ENCODE measurements around the gene GABARAPL2. TPM values are rescaled to one million over a fixed set of nuclear protein-coding genes. Genes with fewer than 3 reads are reported as not detected.
"Not testable (repeated sequence)": the region's sequence is repeated elsewhere in the genome, so short reads cannot be mapped to it uniquely, and the experiment has no call there.

Gene GABARAPL2
- polyA plus RNA-seq, 1 donor = 170 TPM

GRCh38 chr16:75546293-75546692 lies 19.9 kb upstream of the GABARAPL2 start:
- no peak for DNase-seq

GRCh38 chr16:75548456-75548855 lies 17.7 kb upstream of the GABARAPL2 start:
- not testable (repeated sequence) for DNase-seq

DNA sequence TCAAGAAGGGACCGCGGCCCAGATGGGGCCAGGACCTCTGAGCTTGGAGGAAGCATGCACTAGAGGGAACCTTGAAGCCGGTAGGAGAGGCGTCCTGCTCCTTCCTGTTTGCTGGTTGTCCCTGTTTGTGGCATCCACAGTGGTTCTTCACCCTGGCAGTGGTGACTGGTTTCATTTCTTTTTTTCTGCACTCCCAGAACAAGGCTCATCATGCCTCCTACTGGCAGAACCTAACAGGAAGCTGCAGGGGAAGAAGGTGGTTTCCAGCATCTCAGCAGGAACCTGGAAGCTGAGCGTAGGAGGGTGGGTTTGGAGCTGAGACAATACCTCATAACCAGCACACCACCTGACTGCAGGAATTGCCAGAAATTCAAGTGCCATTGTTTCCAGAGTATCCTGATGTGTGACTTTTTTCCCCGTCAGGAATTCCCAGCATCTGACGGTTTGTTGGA lies 15.9 kb upstream of the GABARAPL2 start:
- no peak for DNase-seq

DNA sequence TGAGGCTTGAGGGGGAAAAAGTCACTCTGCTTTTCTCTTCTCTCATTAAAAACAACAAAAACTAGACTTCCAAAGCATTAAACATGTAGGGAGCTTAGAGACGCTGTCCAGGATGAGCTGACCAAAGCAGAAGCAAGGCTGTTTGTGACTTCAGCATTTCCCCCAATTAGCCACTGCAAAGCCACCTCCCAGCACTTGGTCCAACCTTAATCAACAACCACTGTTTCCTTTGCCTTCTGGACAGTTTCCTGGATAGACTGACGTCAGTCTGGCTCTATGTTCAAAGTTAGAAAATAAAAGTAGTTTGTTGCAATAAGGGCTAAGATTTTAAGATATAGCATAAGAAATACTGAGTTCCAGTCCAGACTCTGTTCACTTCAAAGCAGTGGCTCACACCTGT lies 13.2 kb upstream of the GABARAPL2 start:
- no peak for DNase-seq

- DNase-seq = peak; percentile 90
Observed at GRCh38 chr16:75555213-75555706, 10.9 kb upstream of the GABARAPL2 start.

DNA sequence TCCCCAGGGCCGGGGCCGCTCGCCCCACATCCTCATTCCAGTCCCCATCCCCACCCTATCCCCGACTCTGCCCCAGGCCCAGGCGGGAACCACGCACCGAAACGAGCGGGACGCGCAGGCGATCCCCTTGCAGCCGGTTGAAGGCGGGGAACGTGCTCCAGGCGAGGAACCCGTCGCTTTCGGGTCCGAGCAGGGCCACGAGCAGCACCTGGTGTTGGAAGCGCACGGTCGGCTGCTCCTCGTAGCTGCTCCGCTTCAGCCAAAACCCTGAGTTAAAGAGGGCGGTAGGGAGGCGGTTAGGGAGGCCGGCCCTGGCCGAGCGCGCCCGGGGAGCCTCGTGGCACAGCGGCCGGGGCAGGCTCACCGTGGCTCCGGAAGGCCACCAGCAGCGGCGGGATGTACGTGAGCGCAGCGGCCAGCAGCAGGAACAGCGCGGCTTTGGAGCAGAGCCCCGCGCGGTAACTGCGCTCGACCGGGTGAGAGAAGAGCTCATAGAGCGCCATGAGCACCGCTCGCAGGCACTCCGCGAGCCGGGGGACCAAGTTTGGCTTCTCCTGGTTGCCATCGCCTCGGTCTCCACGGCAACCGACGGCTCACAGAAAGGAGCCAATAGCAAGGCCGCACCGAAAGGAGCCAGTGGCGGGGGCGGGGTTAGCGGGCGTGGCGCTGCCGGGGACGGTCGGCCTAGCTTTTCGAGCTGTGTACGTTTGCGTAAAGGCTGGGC lies 10.3 kb upstream of the GABARAPL2 start, which contains the start of gene TMEM231:
TMEM231 (minus strand) TSS at position 546 of the 724 bp plus-strand sequence; CDS start at position 503, 43 bp downstream.
- DNase-seq = peak; percentile 93

DNA sequence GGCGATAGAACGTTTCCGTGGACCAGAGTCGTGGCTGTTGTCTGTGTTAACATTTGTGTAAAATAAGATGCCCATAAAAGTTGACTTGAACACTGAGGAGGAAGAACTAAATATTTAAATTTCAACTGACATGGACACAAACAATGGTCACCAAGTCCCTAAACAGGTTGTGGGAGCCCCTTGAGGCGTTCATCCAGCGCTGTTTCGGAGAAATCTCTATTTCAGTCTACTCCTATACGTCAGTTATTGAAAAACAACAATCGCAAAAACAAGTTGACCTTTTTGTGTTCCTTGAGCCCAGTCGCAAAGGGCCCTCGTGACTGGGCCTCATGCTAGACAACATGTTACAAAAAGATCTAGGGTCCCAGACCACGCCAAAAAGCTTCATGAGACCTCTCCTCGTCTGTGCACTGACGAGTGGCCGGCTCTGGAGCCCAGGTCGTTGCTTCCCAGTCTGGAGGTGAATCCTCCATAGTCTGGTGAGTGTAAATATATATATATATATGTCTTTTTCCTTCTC lies 9.7 kb upstream of the GABARAPL2 start:
- DNase-seq = no peak

DNA sequence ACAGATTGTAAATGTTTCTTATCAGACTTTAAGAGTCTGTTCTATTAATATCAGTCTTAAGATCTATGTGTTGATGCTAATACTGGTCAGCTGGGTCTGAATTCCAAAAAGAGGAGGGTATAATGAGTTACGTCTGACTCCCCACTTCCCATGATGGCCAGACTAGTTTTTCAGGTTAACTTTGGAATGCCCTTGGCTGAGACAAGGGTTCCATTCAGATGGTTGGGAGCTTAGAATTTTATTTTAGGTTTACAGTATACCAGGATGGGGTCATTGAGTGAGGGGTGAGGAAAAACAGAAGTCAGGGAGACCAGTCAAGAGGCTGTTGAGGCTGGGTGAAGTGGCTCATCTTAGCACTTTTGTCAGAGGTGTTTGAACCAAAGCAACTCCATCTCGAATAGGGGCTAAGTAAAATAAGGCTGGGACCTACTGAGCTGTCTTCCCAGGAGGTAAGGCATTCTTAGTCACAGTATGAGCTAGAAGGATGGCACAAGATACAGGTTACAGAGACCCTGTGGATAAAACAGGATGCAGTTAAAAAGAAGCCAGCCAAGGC lies 7.3 kb upstream of the GABARAPL2 start:
- no peak for DNase-seq

GRCh38 chr16:75559564-75560372 lies 6.4 kb upstream of the GABARAPL2 start:
- peak; percentile 18 for DNase-seq

DNA sequence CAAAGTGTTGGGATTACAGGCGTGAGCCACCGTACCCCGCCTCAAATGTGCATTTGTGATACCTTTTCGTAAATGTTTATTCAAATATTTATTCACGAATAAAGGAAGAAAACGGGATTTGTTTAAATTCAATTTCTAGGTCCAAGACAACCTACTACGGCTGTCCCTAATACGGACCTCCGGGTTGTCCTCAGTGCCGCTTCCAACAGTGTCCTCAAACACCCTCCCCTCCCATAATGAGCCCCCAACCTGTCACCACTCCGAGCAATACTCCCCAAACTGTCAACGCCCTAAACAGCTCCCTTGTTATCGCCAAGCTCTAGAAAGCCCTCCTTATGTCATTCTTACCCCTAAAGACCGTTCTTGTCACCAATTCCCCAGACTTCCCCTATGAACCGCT lies 539 bp upstream of the GABARAPL2 start:
- DNase-seq = no peak

DNA sequence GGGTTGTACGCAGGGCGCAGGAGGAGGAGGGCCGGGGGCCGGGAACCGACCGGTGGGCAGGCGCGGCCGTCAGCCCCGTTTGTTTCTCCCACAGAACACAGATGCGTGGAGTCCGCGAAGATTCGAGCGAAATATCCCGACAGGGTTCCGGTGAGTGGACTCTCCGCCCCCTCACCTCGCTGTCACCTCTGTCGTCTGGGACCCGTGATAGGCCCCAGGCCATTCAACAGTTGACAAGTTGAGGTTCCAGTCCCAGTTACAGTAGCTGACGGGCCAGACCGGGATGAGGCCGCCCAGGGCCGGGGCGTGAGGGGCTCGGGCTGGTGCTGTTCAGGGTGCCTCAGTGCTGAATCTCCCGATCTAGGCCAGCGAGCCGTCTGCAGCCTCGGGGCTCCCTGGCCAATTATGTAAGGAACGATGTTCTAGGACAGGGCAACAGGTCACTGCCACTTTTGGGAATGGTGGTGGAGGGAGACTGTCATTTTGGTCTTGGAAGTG lies 628 bp downstream of the GABARAPL2 start:
- no peak for DNase-seq

GRCh38 chr16:75567911-75568310 lies 1.7 kb downstream of the GABARAPL2 start:
- no peak for DNase-seq

DNA sequence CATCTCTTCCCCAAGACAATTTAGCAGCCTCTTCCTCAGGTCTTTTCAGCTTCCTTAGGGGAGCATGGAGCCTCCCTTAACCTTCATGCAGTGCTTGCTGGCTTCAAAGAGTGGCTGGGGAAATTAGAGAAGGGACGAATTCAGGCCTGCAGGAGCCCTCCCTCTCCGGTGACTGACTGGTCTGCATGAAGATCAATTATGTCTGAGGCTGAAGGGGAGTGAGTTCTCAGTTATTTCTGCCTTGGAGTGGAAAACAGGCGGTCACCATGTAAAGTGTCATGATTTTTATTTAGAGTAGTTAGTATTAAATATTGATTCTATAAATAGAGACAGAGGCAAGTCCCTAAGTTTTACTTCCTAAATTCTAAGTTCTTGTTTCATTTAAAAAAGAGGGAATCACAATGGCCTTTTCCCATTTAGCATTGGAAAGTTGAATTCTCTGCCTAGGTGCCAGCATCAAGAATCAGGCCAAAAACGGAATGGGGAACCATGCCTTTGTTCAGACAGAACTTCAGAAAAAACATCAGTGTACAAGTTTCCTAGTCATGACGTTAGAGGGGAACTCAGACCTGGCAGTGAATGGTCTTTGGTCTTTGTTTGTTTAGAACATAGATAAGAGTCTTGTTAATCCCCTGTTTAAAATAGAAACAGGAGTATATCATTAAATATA lies 4.4 kb downstream of the GABARAPL2 start:
- DNase-seq = no peak

DNA sequence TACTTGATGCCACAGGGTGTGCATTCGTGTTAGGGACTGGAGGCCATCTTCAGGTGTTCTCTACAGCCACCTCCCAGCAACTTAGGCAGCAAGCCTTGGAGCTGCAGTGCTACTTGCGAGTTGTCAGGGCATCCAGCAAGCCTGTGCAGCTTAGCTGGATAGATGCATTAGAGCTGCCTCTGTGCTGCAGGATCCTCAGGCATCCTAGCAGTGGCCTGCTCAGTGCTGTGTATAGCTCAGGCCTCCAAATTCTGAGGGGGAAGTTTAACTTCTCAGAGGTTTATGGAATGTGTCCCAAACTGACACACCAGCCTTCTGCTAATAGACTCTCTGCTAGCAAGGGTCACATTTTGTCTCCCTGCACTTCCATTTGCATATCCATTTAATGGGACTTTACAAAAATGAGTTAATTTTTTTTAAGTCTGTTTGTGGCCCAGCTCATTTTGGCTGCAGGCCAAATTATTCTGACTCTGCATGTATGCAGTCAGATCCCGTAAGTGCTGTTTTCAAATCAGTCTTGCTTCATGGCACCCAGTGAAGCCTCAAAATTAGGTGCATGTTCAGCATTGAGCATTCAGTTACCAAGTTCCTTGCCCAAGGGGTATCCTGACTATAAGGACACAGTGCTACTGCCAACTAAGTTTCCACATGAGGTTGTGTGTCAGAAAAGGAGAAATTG lies 6.8 kb downstream of the GABARAPL2 start:
- DNase-seq = no peak

DNA sequence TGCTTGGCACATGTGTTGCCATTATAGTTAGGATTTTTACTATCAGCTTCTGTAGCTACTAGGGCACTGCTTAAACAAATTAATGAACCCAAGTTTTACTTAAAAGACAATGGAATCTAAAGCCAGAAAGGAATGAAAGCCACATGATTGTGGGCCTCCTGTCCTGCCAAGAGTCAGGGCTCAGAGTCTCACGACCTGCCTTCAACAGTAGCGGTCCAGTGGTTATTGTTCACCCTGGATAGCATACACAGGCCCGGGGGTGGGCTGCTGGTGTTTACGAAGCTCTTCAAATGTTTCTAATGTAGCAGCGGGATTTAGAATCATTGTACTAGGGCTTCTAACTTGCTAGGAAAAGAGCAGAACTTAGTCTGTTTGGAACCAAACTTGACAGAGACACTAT lies 7.8 kb downstream of the GABARAPL2 start:
- DNase-seq = no peak

DNA sequence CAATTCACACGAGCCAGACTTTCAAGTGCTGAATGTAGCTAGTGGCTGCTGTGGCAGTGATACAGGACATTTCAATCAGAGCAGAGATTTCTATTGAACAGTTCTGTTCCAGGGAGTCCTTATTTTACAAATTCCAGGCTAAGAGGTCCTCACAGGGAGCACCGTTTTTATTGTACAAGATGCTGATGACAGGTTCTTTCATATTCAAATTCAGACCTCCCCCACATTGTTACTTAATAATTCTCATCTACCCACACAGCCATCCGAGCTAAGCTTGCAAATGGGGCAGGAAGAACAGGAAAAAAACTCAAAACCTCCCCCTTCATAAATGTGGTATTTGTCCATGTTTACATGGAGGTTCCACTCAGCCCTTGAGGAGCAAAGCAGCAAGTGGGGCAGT lies 9.8 kb downstream of the GABARAPL2 start:
- DNase-seq = no peak

DNA sequence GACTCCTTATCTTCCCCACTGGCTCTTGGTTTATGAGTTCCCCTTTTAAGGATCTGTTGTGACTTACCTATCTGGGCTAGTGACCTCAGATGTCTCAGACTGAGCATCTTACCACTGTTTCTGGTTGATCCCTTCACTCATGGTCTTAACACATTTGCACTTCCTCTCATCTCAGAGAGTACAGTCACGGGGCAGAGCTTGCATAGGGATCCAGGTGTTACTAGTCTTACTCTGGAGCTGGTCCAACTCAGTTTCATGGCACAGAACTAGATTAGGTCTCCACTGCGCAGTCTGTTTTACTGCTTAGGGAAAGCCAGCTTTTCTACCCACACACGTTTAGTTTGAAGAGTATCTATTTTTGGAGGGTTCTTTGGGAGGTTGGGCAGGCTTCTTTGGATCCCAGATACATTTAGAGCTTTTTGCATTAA lies 10.2 kb downstream of the GABARAPL2 start:
- no peak for DNase-seq

DNA sequence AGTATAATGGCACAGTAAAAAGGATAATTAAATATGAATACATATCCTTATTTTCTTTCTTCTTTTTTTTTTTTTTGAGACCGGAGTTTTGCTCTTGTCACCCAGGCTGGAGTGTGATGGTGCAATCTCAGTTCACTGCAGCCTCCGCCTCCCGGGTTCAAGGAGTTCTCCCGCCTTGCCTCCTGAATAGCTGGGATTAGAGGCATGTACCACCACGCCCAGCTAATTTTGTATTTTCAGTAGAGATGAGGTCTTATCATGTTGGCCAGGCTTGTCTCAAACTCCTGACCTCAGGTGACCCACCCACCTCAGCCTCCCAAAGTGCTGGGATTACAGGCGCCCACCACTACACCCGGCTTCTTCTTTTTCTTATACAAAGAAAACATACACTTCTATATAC lies 12.0 kb downstream of the GABARAPL2 start:
- DNase-seq = no peak

GRCh38 chr16:75578725-75579124 lies 12.5 kb downstream of the GABARAPL2 start:
- no peak for DNase-seq

DNA sequence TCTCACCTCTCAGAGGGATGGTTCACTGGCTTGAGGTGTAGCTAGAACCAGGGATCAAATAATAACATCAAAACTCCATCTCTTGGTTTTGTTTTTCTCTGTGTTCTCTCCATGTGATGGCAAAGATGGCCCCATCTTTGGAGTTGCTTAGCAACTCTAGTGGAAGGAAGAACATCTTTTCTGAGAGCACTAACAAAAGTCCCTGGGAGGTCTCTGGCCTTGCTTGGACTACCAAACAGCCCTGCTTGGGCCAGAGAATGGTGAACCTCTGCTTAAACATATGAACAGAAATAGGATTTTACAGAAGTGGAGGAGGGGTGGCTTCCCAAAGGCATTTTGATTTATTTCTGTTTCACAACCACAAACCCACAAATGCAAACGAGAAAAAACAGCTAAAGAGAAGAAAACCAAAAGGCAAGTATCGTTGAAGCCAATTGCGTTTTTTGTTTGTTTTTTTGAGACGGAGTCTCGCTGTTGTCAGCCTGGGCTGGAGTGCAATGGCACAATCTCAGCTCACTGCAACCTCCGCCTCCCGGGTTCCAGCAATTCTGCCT lies 13.2 kb downstream of the GABARAPL2 start:
- DNase-seq = no peak

GRCh38 chr16:75584108-75584507 lies 17.9 kb downstream of the GABARAPL2 start:
- DNase-seq = no peak

All from left kidney (tissue), 2 donors.